DOHH2 (cell line): ENCODE results near the gene SCAMP4.
A peak's percentile ranks its signal among the peaks of the same experiment; 100 is the strongest.
"Not testable (repeated sequence)": the region's sequence is repeated elsewhere in the genome, so short reads cannot be mapped to it uniquely, and the experiment has no call there.

Source experiments
- H3F3A ChIP-seq: fragments of 200-600 bp; sonication (generic), shearing (Covaris generic); 2 replicates; pipeline ENCODE4 v1.6.0; 2016; ENCODE audit warnings: antibody characterized with exemption, mild to moderate bottlenecking; ENCODE audit not compliant: control insufficient read depth, insufficient read depth
- H3K27ac ChIP-seq: fragments of 200-600 bp; sonication (generic); 2 replicates; pipeline ENCODE4 v1.5.1; 2014; ENCODE audit warnings: low read depth, mild to moderate bottlenecking, low read length, moderate library complexity
- H3K27me3 ChIP-seq: fragments of 200-600 bp; sonication (generic); 2 replicates; pipeline ENCODE4 v1.6.1; 2014; ENCODE audit warnings: mild to moderate bottlenecking, low read length, mixed read lengths; ENCODE audit not compliant: control insufficient read depth
- H3K36me3 ChIP-seq: fragments of 200-600 bp; sonication (generic); 2 replicates; pipeline ENCODE4 v1.6.1; 2014; ENCODE audit warnings: mild to moderate bottlenecking, low read length, moderate library complexity, mixed read lengths; ENCODE audit not compliant: control insufficient read depth
- H3K4me1 ChIP-seq: fragments of 200-600 bp; sonication (generic); 2 replicates; pipeline ENCODE4 v1.6.1; 2014; ENCODE audit warnings: mild to moderate bottlenecking, low read length, mixed read lengths; ENCODE audit not compliant: control insufficient read depth
- H3K4me2 ChIP-seq: fragments of 200-600 bp; sonication (generic); 2 replicates; pipeline ENCODE4 v1.6.0; 2014; ENCODE audit warnings: mild to moderate bottlenecking, low read length, moderate library complexity
- H3K4me3 ChIP-seq: fragments of 200-600 bp; sonication (generic); 2 replicates; pipeline ENCODE4 v1.5.1; 2014; ENCODE audit warnings: mild to moderate bottlenecking, low read length, mixed read lengths
- H3K79me2 ChIP-seq: fragments of 200-600 bp; sonication (generic); 2 replicates; pipeline ENCODE4 v1.6.1; 2014; ENCODE audit warnings: mild to moderate bottlenecking, low read length, mixed read lengths; ENCODE audit not compliant: control insufficient read depth
- H3K9me2 ChIP-seq: fragments of 200-600 bp; sonication (generic); replicated peaks from 2 replicates; pipeline ENCODE4 v1.6.1; 2014; ENCODE audit warnings: mild to moderate bottlenecking, low read length, mixed read lengths; ENCODE audit not compliant: control insufficient read depth
- H3K9me3 ChIP-seq: fragments of 200-600 bp; sonication (generic); 2 replicates; pipeline ENCODE4 v1.6.1; 2014; ENCODE audit warnings: antibody characterized with exemption, low read length, mixed read lengths; ENCODE audit not compliant: control insufficient read depth, insufficient read depth
- H4K20me1 ChIP-seq: fragments of 200-600 bp; sonication (generic); 2 replicates; pipeline ENCODE4 v1.6.0; 2014; ENCODE audit warnings: low read depth, mild to moderate bottlenecking, antibody characterized with exemption, low read length, moderate library complexity; ENCODE audit not compliant: control insufficient read depth, insufficient read depth
- CTCF ChIP-seq: fragments of 200-600 bp; sonication (generic); IDR thresholded peaks from one replicate; pipeline ENCODE4 v1.5.1; 2014; ENCODE audit warnings: antibody characterized with exemption, mild to moderate bottlenecking, low read depth, low read length; ENCODE audit not compliant: poor library complexity, severe bottlenecking
- EZH2phosphoT487 ChIP-seq: fragments of 200-600 bp; sonication (generic); IDR thresholded peaks from 2 replicates; pipeline ENCODE4 v1.6.1; 2017; ENCODE audit warnings: borderline replicate concordance, mild to moderate bottlenecking, antibody characterized with exemption, low read length, moderate library complexity, mixed read lengths

SCAMP4 gene

GRCh38 chr19:1880611-1881392 is 24.4 kb upstream of the SCAMP4 start:
- H3K9me2 ChIP-seq = no peaks in the 10 kb centered on the region
- H3K4me2 ChIP-seq = no peak overlapping the region
- H3K9me3 ChIP-seq = no peaks in the 10 kb centered on the region
- H3K27ac ChIP-seq = no peak overlapping the region
- H3K36me3 ChIP-seq = peaks cover 18% of the 10 kb centered on the region
- H3K79me2 ChIP-seq = peaks cover 54% of the 10 kb centered on the region
- no peak for TF ChIP-seq CTCF
- TF ChIP-seq EZH2phosphoT487 = no peak
- H3K4me1 ChIP-seq = peaks cover 39% of the 10 kb centered on the region
- no peak overlapping the region for H3K4me3 ChIP-seq
- no peaks in the 10 kb centered on the region for H3F3A ChIP-seq
- H4K20me1 ChIP-seq = peaks cover 26% of the 10 kb centered on the region
- H3K27me3 ChIP-seq = no peaks in the 10 kb centered on the region

GRCh38 chr19:1881393-1882088 is 23.7 kb upstream of the SCAMP4 start:
- peaks cover 17% of the 10 kb centered on the region for H3K36me3 ChIP-seq
- peak overlapping the region; percentile 98; the same call in 1 of the 2 replicates for H3K4me2 ChIP-seq
- H4K20me1 ChIP-seq = peaks cover 26% of the 10 kb centered on the region
- peaks cover 47% of the 10 kb centered on the region for H3K79me2 ChIP-seq
- not testable (repeated sequence) for H3K9me3 ChIP-seq, H3K9me2 ChIP-seq, H3F3A ChIP-seq, H3K27ac ChIP-seq, H3K27me3 ChIP-seq, H3K4me3 ChIP-seq
- peaks cover 36% of the 10 kb centered on the region for H3K4me1 ChIP-seq

GRCh38 chr19:1882089-1882785 is 23.0 kb upstream of the SCAMP4 start:
- Histone ChIP-seq H3K4me3 (peak overlapping the region; percentile 99), H3K9me3 (no peaks in the 10 kb centered on the region), H3K4me2 (peak overlapping the region; percentile 98), H3F3A (no peaks in the 10 kb centered on the region), H3K9me2 (no peaks in the 10 kb centered on the region), H3K27ac (peak overlapping the region; percentile 41), H3K79me2 (peaks cover 47% of the 10 kb centered on the region), H3K36me3 (peaks cover 17% of the 10 kb centered on the region), H4K20me1 (peaks cover 26% of the 10 kb centered on the region), H3K4me1 (peaks cover 35% of the 10 kb centered on the region), H3K27me3 (no peaks in the 10 kb centered on the region)
- TF ChIP-seq CTCF (no peak), EZH2phosphoT487 (no peak)
